ENCODE data around the gene HRH3.

HRH3 gene

DNA sequence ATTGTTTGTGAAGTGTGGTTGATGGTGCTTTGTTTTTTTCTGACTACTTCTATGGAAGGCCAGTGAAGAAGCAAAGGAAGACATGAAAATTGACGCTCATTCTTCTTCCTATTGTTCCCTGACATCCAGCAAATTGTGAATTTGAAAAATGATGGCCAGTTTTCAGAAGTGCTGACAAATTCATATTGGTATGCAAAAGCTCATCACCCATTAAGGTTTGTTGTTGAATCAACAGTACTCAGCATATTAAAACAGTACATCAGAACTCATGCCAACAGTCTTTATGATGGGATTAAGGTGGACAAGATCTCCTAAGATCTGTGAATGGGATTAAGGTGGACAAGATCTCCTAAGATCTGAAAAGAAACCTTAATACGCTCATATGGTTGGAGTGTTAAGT is 38.3 kb downstream of the HRH3 start:
- H3K4me3 ChIP-seq (replicated peaks; ENCODE audit: low read depth, low read length): peak overlapping the region; percentile 95
- TF ChIP-seq, protein P1, sequence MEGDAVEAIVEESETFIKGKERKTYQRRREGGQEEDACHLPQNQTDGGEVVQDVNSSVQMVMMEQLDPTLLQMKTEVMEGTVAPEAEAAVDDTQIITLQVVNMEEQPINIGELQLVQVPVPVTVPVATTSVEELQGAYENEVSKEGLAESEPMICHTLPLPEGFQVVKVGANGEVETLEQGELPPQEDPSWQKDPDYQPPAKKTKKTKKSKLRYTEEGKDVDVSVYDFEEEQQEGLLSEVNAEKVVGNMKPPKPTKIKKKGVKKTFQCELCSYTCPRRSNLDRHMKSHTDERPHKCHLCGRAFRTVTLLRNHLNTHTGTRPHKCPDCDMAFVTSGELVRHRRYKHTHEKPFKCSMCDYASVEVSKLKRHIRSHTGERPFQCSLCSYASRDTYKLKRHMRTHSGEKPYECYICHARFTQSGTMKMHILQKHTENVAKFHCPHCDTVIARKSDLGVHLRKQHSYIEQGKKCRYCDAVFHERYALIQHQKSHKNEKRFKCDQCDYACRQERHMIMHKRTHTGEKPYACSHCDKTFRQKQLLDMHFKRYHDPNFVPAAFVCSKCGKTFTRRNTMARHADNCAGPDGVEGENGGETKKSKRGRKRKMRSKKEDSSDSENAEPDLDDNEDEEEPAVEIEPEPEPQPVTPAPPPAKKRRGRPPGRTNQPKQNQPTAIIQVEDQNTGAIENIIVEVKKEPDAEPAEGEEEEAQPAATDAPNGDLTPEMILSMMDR (IDR thresholded peaks at IDR 0.05; ENCODE audit: low read depth, low read length, missing control alignments): no peak
- DNase-seq (ENCODE audit: extremely low read depth, low read depth): no peak

DNA sequence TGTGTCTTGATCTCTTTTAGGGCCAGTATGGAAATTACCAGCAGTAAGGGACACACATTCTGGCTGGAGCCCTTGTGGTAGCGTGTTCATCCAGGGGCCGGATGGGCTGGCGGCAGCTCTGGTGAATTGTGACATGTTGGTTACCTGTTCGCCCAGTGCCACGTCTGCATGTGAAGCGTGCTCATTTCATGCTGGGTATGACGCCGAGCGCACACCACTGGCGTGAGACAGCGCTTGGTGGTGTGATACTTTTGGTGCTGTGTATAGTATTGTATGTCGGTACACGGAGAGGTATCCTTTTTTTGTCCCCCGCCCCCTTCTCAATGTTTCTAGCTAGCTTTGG is 40.9 kb downstream of the HRH3 start:
- no peak overlapping the region for H3K4me3 ChIP-seq (replicated peaks; ENCODE audit: low read depth, low read length)
- no peak for DNase-seq (ENCODE audit: extremely low read depth, low read depth)
- TF ChIP-seq, protein P1 (IDR thresholded peaks at IDR 0.05; ENCODE audit: low read depth, low read length, missing control alignments): no peak

DNA sequence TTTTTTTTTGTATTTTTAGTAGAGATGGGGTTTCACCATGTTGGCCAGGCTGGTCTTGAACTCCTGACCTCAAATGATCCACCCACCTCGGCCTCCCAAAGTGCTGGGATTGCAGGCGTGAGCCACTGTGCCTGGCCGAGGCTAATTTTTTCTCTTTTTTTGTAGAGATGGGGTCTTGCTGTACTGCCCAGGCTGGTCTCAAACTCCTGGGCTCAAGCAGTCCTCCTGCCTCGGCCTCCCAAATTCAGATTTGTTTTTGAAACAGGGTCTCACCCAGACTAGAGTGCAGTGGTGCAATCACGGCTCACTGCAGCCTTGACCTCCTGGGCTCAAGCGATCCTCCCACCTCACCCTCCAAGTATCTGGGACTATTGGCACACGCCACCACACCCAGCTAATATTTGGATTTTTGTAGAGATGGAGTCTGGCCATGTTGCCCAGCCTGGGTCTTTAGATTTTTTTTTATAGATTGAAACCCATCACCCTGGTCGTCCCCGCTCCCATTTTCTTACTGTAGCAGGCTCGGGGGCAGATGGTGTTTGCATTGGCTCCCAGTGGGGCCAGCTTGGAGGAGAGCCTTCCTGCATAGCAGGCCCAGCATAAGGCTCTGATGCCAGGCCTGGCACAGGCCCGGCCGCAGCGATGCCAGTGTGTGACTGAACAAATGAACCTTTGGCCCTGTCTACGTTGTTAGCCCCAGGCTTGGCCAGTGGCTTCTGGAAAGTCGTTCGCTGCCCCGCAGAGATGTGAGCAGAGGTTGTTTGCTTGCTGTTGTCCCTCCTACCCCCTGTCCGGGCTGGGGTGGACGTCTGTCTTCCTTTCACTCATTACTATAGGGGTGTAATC is 41.5 kb downstream of the HRH3 start:
- TF ChIP-seq, protein P1 (IDR thresholded peaks at IDR 0.05; ENCODE audit: low read depth, low read length, missing control alignments): no peak
- no peak overlapping the region for H3K4me3 ChIP-seq (replicated peaks; ENCODE audit: low read depth, low read length)
- DNase-seq (ENCODE audit: extremely low read depth, low read depth): no peak

DNA sequence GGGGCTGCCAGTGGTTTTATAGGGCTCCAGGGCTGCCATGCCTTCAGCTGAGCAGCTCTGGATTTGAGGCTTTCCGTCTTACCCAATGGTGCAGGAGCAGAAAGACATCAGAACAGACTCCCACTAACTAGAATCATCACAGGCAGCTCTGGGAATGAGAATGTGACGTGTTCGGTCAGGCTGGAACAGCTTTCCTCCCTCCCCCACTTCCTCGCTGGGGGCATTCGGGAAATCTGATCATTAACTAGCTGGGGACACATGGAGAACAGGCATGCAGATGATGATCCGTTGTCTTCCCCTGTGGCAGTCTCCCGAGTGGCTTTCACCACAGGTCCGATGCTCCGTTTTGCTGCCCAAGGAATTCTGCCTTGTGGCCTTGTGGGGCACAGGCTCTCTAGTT is 42.8 kb downstream of the HRH3 start:
- no peak for DNase-seq (ENCODE audit: extremely low read depth, low read depth)
- TF ChIP-seq, protein P1 (IDR thresholded peaks at IDR 0.05; ENCODE audit: low read depth, low read length, missing control alignments): no peak
- no peak overlapping the region for H3K4me3 ChIP-seq (replicated peaks; ENCODE audit: low read depth, low read length)

DNA sequence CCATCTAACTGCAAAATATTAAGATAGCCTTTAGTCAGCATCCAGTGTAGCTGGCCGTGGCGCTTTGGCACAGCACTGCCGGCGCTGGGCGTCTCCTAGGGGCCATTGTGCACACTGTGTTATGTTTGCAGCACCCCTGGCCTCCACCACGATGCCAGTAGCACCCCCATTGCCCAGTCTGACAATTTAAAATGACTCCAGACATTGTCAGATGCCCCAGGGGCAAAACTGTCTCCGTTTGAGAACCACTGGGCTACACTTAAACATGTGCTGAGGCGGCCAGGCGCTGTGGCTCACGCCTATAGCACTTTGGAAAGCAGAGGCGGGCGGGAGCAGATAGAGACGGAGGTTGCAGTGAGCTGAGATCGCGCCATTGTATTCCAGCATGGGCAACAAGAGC is 43.2 kb downstream of the HRH3 start:
- no peak overlapping the region for H3K4me3 ChIP-seq (replicated peaks; ENCODE audit: low read depth, low read length)
- TF ChIP-seq, protein P1 (IDR thresholded peaks at IDR 0.05; ENCODE audit: low read depth, low read length, missing control alignments): no peak
- no peak for DNase-seq (ENCODE audit: extremely low read depth, low read depth)

DNA sequence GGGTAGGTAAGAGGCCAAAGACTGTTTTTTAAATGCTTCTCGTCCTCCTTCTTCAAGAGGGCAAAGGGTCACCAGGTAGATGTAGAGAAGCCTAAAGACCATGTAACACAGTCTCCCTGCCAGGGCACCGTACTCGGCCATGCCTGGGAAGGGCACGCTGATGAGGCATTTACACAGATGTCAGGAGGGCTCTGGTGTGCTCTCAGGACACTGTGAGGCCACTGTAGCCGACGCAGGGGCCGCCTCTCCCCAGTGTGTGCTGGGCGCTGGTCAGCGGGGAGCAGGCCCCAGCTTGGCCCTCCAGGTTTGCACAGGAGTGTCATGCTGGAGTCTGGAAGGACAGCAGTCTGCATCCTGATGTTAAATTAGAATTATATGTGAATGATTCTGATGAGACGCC is 44.4 kb downstream of the HRH3 start:
- TF ChIP-seq, protein P1 (IDR thresholded peaks at IDR 0.05; ENCODE audit: low read depth, low read length, missing control alignments): no peak
- DNase-seq (ENCODE audit: extremely low read depth, low read depth): no peak
- no peak overlapping the region for H3K4me3 ChIP-seq (replicated peaks; ENCODE audit: low read depth, low read length)

Data from HFF-Myc (cell line).